ENCODE measurements around the gene PRR5. TPM values are rescaled to one million over a fixed set of nuclear protein-coding genes. Genes with fewer than 3 reads are reported as not detected.
A peak's percentile ranks its signal among the peaks of the same experiment; 100 is the strongest.
"Not testable (repeated sequence)": the region's sequence is repeated elsewhere in the genome, so short reads cannot be mapped to it uniquely, and the experiment has no call there.

The PRR5 gene
- total RNA-seq, 1 donor from 2014 or later, result 6.8 TPM

DNA sequence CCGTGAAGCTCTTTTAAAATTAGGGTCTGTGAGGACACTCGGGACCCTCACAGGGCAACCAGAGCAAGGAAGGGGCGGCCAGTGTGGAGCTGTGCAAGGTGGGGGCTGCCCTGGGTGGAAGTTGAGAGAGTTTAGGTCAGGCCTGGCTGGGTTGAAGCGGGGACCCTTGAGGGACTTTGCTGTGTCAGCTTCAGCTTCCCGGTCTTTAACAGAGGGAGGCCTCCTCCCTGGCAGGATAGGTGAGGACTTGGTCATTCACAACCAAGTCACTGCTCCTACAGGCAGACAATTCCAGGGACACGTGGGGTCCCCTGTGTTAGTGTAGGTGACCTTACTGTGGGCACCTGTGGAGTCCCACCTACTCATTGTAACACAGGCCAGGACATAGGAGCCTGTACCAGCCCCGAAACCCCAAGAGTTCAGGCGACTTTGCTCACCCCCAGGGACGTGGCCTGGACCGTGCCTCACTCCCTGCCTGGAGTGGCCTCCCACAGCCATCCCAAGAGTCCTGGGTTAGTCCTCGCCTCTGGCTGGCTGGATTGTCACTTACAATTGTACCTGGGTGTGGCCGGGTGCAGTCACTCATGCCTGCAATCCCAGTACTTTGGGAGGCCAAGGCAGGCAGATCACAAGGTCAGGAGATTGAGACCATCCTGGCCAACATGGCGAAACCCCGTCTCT lies 31.6 kb downstream of the PRR5 start:
- DNase-seq (ENCODE audit: low read depth in 2 of 2), result no peak

DNA sequence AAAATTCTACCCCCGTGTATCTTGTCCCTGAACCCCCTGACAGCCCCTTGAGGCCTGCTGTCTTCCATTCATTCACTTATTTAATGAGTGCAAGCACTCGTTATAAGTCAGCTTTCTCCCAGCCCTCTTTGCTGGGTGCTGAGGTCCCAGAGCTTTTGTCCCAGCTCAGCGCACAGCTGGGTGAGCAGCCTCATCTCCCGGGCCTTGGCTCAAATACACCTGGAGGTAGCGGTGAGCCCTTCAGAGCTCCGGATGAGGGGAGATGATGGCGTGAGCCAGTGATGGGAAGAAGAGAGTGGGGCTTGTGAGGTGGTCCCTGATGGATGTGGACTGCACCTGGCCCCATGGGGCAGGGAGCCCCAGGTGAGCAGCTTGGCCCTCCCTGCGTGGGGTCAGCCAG lies 32.3 kb downstream of the PRR5 start:
- no peak for DNase-seq (ENCODE audit: low read depth in 2 of 2)

DNA sequence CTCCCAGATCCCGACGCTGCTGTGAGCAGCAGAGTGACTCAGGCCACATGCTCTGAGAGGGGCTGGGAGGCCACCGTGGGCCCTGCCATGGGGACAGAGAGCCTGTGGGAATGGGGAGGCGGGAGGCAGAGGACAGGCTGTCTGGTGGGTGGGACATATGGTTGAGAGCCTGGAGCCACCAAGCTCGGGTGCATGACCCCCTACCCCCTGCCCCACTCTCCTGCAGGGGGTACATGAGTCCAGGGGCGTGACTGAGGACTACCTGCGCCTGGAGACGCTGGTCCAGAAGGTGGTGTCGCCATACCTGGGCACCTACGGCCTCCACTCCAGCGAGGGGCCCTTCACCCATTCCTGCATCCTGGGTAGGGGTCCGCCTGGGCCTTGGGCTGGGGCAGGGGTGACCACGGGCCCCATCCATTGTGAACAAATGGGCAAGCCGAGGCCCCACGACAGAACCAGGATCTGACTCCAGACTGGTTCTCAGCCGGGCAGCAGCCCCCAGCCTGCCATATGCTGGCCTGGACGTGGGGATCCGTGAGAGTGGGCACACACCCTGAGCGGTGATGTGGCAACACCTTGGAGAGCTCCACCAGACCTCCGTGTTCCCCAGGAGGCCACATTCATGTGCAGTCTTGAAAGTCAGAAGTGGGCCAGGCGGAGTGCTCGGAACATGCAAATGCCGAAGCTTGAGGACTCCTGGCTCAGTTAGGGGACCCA lies 33.0 kb downstream of the PRR5 start:
- no peak for DNase-seq (ENCODE audit: low read depth in 2 of 2)

DNA sequence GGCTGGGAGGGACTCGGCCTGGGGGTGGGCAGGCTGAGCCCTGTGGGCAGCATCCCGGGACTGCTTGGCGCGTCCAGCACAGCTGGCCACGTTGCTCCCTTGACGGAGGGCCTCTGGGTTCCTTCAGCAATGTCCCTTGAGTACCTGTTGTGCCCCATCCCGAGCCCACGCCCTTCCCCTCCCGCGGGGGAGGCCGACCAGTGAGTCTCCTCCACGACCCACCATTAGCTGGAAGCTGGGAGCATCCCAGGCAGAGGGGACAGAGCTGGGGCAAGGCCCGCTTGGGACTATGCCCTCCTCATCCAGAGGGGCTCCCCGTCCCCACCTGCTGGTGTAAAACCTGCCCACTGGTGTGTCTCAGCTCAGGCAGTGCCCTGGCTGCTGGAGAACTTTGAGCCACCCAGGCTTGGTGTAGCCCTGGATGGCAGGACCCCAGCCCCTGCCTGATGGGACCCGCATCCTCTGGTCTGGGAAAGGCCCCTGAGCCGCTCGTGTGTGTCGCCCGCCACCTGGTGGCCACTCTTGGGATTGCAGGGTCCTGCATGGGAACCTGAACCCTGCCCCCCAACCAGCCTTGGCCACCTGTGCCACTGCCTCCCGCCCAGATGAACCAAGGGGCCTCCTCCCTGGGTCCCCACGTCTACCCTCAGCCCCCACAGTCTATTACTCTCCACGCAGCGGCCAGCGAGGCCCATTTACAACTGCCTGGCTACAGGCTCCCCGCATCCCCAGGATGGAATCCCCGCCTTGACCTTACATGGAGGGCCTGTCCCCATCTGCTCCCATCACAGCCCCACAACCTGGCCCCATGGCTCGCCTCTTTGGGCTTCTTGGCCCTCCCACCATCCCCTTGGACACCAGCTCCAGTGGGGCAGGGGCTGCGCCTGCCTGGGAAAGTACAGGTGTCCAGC lies 33.8 kb downstream of the PRR5 start:
- DNase-seq (ENCODE audit: low read depth in 2 of 2), result peak in 1 of 2 donors; percentile 51

DNA sequence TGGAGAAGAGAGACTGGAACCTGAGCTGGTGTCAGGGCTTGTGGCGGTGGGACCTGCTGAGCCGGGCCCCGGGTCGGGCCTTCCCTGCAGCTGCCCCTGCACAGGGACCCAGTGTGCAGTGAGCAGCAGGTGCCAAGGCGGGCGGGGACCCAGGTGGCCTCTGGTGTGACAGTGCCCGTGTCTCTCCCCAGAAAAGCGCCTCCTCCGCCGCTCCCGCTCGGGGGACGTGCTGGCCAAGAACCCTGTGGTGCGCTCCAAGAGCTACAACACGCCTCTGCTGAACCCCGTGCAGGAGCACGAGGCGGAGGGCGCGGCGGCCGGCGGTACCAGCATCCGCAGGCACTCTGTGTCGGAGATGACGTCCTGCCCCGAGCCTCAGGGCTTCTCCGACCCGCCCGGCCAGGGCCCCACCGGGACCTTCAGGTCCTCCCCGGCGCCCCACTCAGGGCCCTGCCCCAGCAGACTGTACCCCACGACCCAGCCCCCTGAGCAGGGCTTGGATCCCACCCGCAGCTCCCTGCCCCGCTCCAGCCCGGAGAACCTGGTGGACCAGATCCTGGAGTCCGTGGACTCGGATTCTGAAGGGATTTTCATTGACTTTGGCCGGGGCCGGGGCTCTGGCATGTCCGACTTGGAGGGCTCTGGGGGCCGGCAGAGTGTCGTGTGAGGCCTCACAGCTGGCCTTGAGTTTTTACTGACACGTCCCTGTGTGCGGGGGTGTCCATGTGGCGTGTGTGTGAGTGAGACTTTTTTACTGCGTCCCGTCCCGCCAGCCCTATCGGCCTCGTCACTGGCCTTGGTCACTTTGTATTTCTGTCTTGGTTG lies 34.8 kb downstream of the PRR5 start:
- DNase-seq (ENCODE audit: low read depth in 2 of 2), result no peak

DNA sequence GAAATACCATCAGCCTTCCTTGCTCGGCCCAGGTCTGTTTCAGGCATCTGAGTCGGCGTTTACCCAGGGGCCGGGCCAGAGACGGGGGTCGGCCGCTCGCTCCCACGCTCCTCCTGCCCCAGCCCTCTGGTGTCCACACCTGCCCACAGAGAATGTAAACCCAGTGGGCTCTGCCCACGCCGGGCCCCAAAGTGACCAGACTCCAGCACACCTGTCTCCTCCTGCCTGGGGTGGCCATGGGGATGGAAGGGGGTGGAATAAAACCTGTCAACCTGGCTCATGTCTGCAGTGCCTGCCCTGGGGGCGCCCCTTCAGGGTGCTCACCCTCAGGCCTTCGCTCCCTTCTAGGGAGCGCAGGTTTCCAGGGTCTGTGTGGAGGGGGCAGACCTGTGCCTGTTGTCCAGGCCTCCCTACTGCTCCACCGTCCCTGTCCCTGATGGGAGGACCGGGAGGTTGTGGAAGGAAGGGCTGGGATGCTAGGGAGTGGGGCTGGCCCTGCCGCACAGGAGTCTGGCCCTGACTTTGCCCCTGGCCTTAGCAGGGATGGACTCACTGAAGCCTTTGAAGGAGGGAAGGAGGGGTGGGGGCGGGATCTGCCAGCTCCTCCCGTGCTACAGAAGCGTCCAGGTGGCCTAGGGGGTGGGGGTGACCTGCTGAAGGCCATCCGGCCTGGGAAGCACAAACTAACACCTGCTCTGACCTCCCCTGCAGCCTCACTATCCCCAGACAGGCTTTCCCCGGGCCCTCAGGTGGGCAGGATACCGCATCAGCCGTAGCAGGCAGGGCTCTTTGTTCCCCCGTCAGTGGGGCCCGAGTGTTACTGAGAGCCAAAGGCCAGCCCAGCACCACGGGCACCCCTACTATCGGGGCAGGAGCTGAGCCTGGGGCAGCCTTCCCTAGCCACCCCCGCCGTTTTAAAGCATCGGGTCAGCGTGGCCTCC lies 35.7 kb downstream of the PRR5 start:
- no peak for DNase-seq (ENCODE audit: low read depth in 2 of 2)

DNA sequence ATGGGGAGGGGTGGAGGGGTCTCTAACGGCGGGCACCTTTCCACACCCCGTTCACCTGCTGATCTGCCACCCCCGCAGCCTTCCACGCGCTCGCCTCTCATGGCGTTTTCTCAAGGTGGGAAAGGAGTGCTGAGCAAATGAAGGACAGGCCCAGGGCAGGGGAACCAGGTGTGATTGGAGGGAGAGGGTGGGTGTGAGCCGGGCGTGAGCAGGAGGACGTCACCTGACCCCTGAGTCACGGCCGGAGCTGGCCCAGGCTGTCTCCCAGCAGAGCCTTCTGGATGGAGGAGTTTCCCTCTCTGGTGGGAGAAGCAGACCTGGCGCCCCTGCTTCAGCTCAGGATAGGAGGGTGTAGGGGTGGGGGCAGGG lies 36.3 kb downstream of the PRR5 start:
- DNase-seq (ENCODE audit: low read depth in 2 of 2), result no peak

DNA sequence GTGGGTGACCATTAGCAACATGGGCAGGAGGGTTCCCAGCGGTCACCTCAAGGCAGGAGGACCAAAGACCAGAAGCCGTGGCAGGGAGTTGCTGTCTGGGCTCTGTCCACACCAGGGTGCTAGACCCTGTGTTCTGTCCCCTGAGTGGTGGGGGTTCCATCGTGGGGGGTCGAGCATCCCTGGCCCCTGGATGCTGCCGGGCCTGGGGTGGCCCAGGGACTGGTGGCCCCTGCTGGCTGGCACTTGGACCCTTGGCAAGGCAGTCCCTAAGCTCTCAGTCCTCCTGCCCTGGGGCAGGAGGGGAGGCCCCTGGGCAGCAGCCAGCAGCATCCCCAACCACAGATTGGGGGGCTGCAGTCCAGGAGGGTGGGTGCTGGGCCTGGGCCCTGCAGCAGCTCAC lies 37.0 kb downstream of the PRR5 start:
- DNase-seq (ENCODE audit: low read depth in 2 of 2), result no peak

DNA sequence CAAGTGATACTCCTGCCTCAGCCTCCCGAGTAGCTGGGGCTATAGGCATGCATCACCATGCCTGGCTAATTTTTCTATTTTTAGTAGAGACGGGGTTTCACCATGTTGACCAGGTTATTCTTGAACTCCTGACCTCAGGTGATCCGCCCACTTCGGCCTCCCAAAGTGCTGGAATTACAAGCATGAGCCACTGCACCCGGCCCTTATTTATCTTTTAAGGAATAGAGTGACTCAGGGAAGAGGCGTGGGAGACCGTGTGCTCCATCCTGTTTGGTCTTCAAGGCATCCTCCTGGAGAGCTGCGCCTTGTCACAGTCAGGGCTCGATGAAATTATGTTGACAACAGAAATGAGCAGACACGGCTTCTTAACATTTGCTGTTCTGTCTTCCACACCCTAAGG lies 37.7 kb downstream of the PRR5 start:
- DNase-seq (ENCODE audit: low read depth in 2 of 2), result not testable (repeated sequence)

DNA sequence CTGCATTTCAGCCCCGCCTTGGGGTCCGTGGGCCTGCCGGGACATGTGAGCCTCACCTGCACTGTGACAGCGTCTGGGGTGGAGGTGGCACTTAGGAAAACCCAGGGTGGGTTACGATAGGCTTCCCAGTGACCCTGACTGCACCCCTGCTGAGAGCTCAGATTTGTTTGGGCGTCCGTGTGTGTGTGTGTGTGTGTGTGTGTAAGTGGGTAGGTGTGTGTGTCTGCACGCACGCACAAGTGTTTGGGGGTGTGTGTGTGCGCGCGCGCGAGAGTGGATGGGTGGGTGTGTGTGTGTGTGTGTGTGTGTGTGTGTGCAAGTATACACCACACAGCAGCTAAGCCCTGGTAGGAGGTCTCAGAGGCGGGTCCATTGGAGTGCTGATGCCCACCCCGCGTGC lies 38.3 kb downstream of the PRR5 start:
- no peak for DNase-seq (ENCODE audit: low read depth in 2 of 2)

DNA sequence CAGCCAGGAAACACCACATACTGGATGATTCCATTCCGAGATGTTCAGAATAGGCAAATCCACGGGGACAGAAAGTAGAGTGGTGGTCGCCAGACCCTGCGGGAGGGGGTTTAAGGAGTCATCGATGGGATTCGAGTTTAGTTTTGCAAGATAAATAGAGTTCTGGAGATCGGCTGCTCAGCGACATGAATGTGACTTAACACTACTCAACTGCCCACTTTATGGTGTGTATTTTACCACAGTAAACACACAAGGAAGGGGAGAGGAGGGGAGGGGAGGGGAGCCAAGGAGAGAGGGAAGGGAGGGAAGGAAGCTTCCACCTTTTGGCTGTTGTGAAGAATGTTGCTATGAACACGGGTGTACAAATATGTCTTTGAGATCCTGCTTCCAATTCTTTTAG lies 39.9 kb downstream of the PRR5 start:
- no peak for DNase-seq (ENCODE audit: low read depth in 2 of 2)

DNA sequence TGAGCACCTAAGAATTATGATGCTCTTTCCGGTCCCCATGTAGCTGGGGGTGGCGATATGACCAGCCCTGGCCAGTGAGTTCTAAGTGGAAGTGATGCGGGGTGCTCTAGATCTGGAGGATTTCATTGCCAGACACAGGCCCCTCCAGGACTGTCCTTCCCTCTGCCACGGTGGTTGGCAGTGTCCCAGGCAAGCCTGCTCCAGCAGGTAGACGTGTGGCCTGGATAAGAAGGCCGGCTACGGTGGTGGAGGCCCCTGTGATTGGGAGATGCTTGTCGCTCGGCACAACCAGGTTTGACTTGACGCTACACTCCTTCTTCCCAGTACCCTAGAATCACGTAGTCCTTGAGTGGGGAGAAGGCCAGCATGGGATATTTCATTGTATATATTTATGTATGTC lies 41.2 kb downstream of the PRR5 start:
- DNase-seq (ENCODE audit: low read depth in 2 of 2), result no peak

DNA sequence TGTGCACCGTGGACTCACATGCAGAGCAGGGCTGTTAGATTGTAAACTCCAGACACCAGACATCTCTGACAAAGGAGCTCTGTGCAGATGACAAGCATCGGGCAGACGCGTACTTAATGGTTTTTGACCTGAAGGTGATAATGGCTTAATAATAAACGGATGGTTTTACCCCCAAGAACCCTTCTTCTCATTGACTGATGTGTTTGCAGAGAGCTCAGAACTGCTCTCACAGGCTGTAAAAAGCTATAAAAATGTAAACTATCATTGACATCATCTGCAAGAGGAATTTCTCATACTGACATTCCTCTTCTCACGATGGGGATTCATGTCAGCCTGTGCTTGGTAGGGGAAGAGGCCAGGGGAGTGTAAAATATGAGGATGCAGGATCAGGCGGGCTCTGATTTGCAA lies 41.8 kb downstream of the PRR5 start:
- no peak for DNase-seq (ENCODE audit: low read depth in 2 of 2)

DNA sequence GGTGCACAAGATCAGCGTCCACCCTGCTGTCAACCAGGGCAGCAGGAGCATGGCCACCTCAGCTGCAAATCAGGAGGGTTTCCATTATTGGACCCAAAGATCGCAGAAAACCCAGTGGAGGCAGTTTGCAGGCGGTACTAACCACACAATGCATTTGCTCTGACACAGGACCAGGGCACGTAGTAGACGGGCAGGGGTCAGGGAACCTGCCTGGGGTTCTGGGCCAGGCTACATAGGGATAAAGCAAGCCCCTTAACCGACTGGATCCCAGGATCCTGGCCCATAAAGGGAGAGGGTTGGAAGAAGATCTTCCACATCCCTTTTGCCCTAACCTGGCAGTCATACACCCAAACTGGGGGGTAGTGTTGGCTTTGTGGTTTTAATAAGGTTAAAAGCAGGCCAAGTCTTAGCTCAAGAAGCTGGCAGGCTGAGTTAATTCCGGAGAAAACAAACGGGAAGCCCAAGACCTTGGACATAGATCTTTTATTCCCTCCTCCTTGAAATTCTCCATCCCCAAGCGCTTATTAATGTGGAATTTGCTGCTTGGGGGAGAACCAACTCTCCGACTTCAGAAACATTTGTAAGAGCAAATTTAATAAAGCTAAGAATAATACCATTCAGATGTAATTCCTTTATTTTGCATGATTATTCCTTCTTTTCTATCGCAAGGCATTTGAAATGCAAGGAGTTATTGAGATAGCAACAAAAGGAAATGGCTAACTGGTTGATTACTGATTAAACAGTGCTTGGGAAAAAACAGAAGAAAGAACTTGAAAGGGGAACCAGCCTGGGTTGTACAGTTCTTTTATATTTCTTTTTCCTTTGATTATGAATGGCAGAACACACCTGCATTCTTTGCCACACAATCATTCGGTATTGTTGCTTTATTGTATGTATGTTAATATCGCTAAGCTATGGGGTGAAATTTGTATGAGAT lies 44.1 kb downstream of the PRR5 start:
- DNase-seq (ENCODE audit: low read depth in 2 of 2), result no peak

DNA sequence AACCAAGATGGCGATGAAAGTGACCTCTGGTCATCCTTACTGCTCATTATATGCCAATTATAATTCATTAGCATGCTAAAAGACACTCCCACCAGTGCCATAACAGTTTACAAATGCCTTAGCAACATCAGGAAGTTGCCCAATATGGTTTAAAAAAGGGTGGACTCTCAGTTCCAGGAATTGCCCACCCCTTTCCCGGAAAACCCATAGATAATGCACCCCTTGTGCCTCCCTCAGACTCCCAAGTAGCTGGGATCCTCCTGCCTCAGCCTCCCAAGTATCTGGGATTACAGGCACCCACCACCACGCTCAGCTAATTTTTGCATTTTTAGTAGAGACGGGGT lies 45.8 kb downstream of the PRR5 start:
- DNase-seq (ENCODE audit: low read depth in 2 of 2), result not testable (repeated sequence)

DNA sequence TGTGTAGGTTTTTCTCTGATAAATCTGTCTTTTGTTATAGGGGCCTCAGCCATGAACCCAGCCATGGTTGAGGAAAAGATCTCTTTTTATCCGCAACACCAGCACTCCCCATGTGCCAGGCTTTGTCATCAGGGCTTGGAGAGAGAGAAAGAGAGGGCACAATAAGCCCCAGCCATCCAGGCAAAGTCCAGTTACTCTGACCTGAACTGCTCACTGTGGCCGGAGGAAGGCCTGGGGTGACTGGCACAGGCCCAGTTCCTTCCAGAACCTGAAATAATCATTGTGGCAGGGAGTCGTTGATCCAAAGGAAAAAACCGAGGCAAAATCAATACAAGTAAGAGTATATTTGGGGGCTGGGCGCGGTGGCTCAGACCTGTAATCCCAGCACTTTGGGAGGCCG lies 46.5 kb downstream of the PRR5 start:
- no peak for DNase-seq (ENCODE audit: low read depth in 2 of 2)

DNA sequence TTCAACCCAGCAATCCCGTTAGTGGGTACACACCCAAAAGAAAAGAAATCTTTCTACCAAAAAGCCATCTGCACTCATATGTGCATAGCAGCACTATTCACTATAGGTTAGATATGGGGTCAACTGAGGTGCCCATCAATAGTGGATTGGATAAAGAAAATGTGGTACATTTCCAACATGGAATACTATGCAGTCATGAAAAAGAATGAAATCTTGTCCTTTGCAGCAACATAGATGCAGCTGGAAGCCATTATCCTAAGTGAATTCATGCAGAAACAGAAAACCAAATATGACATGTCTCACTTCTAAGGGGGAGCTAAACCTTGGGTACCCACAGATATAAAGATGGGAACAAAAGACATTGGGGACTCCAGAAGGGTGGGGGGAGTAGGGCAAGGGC lies 48.5 kb downstream of the PRR5 start:
- DNase-seq (ENCODE audit: low read depth in 2 of 2), result no peak

DNA sequence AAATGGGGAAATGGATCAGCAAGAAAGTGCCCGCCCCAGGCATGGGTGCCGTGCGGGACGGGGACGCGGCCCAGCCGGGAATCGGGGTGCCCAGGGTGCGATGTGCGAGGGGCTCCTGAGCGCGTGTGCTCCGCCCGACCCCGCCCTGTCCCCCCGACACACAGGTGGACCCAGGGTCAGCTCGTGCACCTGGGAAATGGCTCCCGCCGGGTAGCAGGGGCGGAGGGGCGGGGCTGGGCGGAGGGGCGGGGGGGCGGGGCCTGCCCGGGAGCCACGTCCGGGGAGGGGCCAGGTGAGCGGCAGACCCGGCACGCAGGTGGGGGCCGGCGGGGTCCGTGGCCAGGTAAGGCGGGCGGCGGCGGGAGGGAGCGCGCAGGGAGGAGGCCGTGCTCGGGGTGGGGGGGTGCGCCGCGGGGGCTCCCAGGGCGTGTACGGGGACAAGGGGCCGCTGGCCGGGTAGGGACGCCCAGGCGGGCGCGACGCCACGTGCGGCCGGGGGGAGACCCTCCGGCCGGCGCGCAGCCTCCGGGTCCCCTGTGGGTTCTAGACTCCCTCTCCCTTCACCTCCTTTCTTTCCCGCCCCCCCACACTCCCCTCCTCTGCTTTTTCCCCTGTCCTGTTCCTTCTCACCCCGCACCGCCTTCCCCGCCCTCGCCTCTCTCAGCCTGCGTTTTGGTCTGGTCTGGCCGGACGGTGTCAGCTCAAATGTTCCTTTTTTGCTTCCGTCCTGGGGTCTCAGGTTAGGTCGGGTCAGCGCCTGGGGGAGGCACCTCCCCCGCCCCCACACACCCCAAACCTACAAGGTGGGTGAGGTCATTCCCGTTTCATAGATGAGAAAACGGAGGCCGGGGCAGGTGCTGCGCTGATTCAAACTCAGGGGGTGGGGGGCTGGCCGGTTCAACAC lies 50.5 kb downstream of the PRR5 start, which contains the start of gene ARHGAP8:
Gene ARHGAP8, plus strand, starts transcription at position 291 of the 904 bp plus-strand sequence. CDS start 33,953 bp downstream, outside the sequence.
- DNase-seq (ENCODE audit: low read depth in 2 of 2), result no peak
